HG02938 (cell line): ENCODE measurements around the gene PAPSS1.
"Not testable (repeated sequence)": the region's sequence is repeated elsewhere in the genome, so short reads cannot be mapped to it uniquely, and the experiment has no call there.

Source experiments
- ATAC-seq: cut with Tn5 transposase; IDR thresholded peaks from one replicate; pipeline ENCODE4 v1.9.1; 2021; ENCODE audit warnings: mild to moderate bottlenecking, moderate library complexity; ENCODE audit not compliant: unreplicated experiment

Gene PAPSS1

GRCh38 chr4:107719922-107720722, at the start of gene PAPSS1:
Gene PAPSS1 (minus strand): TSS chr4:107720234. CDS start chr4:107720179, 55 bp downstream.
- peak; percentile 76 for ATAC-seq

GRCh38 chr4:107760281-107760947, 40.4 kb upstream of the PAPSS1 start:
- no peak for ATAC-seq

- no peak for ATAC-seq
Measured at GRCh38 chr4:107757864-107758476, 37.9 kb upstream of the PAPSS1 start.

- no peak for ATAC-seq
Measured at GRCh38 chr4:107757283-107757682, 37.2 kb upstream of the PAPSS1 start.

GRCh38 chr4:107755841-107756356, 35.9 kb upstream of the PAPSS1 start:
- ATAC-seq, result no peak

- ATAC-seq, result no peak
Measured at GRCh38 chr4:107751670-107752069, 31.6 kb upstream of the PAPSS1 start.

- no peak for ATAC-seq
Measured at GRCh38 chr4:107747748-107748486, 27.9 kb upstream of the PAPSS1 start.

GRCh38 chr4:107746161-107746560, 26.1 kb upstream of the PAPSS1 start:
- no peak for ATAC-seq

GRCh38 chr4:107744532-107744931, 24.5 kb upstream of the PAPSS1 start:
- no peak for ATAC-seq

- ATAC-seq, result no peak
Measured at GRCh38 chr4:107743532-107743931, 23.5 kb upstream of the PAPSS1 start.

GRCh38 chr4:107742791-107743190, 22.8 kb upstream of the PAPSS1 start:
- no peak for ATAC-seq

- ATAC-seq, result no peak
Measured at GRCh38 chr4:107742196-107742595, 22.2 kb upstream of the PAPSS1 start.

GRCh38 chr4:107740950-107741701, 21.1 kb upstream of the PAPSS1 start:
- no peak for ATAC-seq

GRCh38 chr4:107740381-107740780, 20.3 kb upstream of the PAPSS1 start:
- no peak for ATAC-seq

- ATAC-seq, result no peak
Measured at GRCh38 chr4:107737450-107737849, 17.4 kb upstream of the PAPSS1 start.

GRCh38 chr4:107736924-107737448, 17.0 kb upstream of the PAPSS1 start:
- ATAC-seq, result peak; percentile 74

- no peak for ATAC-seq
Measured at GRCh38 chr4:107736037-107736436, 16.0 kb upstream of the PAPSS1 start.

- ATAC-seq, result peak; percentile 39
Measured at GRCh38 chr4:107734120-107734519, 14.1 kb upstream of the PAPSS1 start.

- ATAC-seq, result no peak
Measured at GRCh38 chr4:107733431-107733925, 13.4 kb upstream of the PAPSS1 start.

GRCh38 chr4:107729050-107729449, 9.0 kb upstream of the PAPSS1 start:
- not testable (repeated sequence) for ATAC-seq
